IMR-90 (cell line): Measurements from ENCODE around the gene TIA1. TPM values are rescaled to one million over a fixed set of nuclear protein-coding genes. Genes with fewer than 3 reads are reported as not detected.
"Not testable (repeated sequence)": the region's sequence is repeated elsewhere in the genome, so short reads cannot be mapped to it uniquely, and the experiment has no call there.

Source experiments
- ATAC-seq: fragments of 200-7000 bp; cut with Tn5 transposase; 2 replicates; pipeline ENCODE4 v1.9.1; 2020; ENCODE audit warnings: low read depth, mild to moderate bottlenecking, moderate library complexity
- BruUV-seq: library from RNA; stranded (reverse); fragments of 400-500 nt; replicated peaks from 2 replicates; lab custom pipeline; 2021; lab: Mats Ljungman, UMichigan
- CTCF ChIA-PET: fragments of 300-600 bp; formaldehyde crosslinking; extraction: SDS; loops from one replicate; lab custom pipeline; 2021; ENCODE audit warnings: antibody characterized with exemption; lab: Yijun Ruan, JAX
- POLR2A ChIA-PET: fragments of 300-600 bp; sonication (Branson Sonifier 250); formaldehyde crosslinking; loops from one replicate; lab custom pipeline; 2022; ENCODE audit warnings: antibody characterized with exemption; ENCODE audit not compliant: unreplicated experiment; lab: Charles Lee
- DNase-seq: peaks from one replicate; pipeline ENCODE4 v3.0.0; 2013
- H2AFZ ChIP-seq: replicated peaks from 2 replicates; pipeline ENCODE3; 2013; ENCODE audit warnings: low read length, mild to moderate bottlenecking; ENCODE audit not compliant: poor library complexity
- H2AK5ac ChIP-seq: 2 replicates; pipeline ENCODE4 v1.6.1; 2013; ENCODE audit warnings: low read depth, low read length, inconsistent platforms
- H2AK9ac ChIP-seq: replicated peaks from 2 replicates; pipeline ENCODE3; 2013; ENCODE audit warnings: mild to moderate bottlenecking, low read depth, low read length, moderate library complexity; ENCODE audit not compliant: poor library complexity
- H2BK120ac ChIP-seq: 2 replicates; pipeline ENCODE4 v1.6.1; 2013; ENCODE audit warnings: low read depth, low read length, inconsistent platforms
- H2BK15ac ChIP-seq: 3 replicates; pipeline ENCODE4 v1.6.1; 2013; ENCODE audit warnings: low read depth, low read length, inconsistent platforms
- H2BK20ac ChIP-seq: 2 replicates; pipeline ENCODE4 v1.6.1; 2013; ENCODE audit warnings: low read depth, mild to moderate bottlenecking, inconsistent platforms, low read length, moderate library complexity
- H2BK5ac ChIP-seq: 2 replicates; pipeline ENCODE4 v1.6.1; 2013; ENCODE audit warnings: mild to moderate bottlenecking, low read depth, low read length, inconsistent platforms; ENCODE audit not compliant: poor library complexity, severe bottlenecking
- H3K14ac ChIP-seq: replicated peaks from 2 replicates; pipeline ENCODE4 v1.6.1; 2013; ENCODE audit warnings: low read depth, low read length, inconsistent platforms
- H3K18ac ChIP-seq: 2 replicates; pipeline ENCODE4 v1.6.1; 2013; ENCODE audit warnings: low read depth, low read length, control low read depth
- H3K23ac ChIP-seq: 2 replicates; pipeline ENCODE4 v1.6.1; 2013; ENCODE audit warnings: low read depth, low read length, inconsistent platforms
- H3K27ac ChIP-seq: 2 replicates; pipeline ENCODE4 v1.5.1; 2013; ENCODE audit warnings: mild to moderate bottlenecking, control low read depth, low read length; ENCODE audit not compliant: insufficient read depth
- H3K27me3 ChIP-seq: 2 replicates; pipeline ENCODE4 v1.6.1; 2013; ENCODE audit warnings: low read length; ENCODE audit not compliant: control insufficient read depth, insufficient read depth
- H3K36me3 ChIP-seq: 2 replicates; pipeline ENCODE4 v1.6.1; 2013; ENCODE audit warnings: low read length, mixed read lengths; ENCODE audit not compliant: control insufficient read depth, insufficient read depth
- H3K4ac ChIP-seq: 2 replicates; pipeline ENCODE4 v1.6.1; 2013; ENCODE audit warnings: low read depth, low read length, inconsistent platforms
- H3K4me1 ChIP-seq: 2 replicates; pipeline ENCODE4 v1.6.1; 2013; ENCODE audit warnings: low read length, mixed read lengths; ENCODE audit not compliant: control insufficient read depth, insufficient read depth
- H3K4me2 ChIP-seq: 2 replicates; pipeline ENCODE4 v1.6.1; 2013; ENCODE audit warnings: low read depth, mild to moderate bottlenecking, control low read depth, low read length, moderate library complexity
- H3K4me3 ChIP-seq: 2 replicates; pipeline ENCODE4 v1.5.1; 2013; ENCODE audit warnings: low read depth, mild to moderate bottlenecking, control low read depth, low read length, moderate library complexity; ENCODE audit not compliant: insufficient read depth
- H3K56ac ChIP-seq: 2 replicates; pipeline ENCODE4 v1.6.1; 2013; ENCODE audit warnings: low read length, inconsistent platforms; ENCODE audit not compliant: insufficient read depth; ENCODE audit errors: extremely low read depth
- H3K79me1 ChIP-seq, 2 experiments: 2 replicates each; pipeline ENCODE4 v1.6.1; 2013; ENCODE audit warnings: low read length in 2 of 2, inconsistent platforms in 1 of 2, low read depth in 1 of 2
- H3K9ac ChIP-seq: 2 replicates; pipeline ENCODE4 v1.6.1; 2013; ENCODE audit warnings: low read depth, low read length, control low read depth
- H3K9me1 ChIP-seq: 2 replicates; pipeline ENCODE4 v1.6.1; 2013; ENCODE audit warnings: low read length, inconsistent platforms; ENCODE audit not compliant: insufficient read depth
- H3K9me3 ChIP-seq: 2 replicates; pipeline ENCODE4 v1.6.1; 2013; ENCODE audit warnings: low read length; ENCODE audit not compliant: control insufficient read depth, insufficient read depth
- H4K20me1 ChIP-seq: 2 replicates; pipeline ENCODE4 v1.6.1; 2013; ENCODE audit warnings: low read length, inconsistent platforms; ENCODE audit not compliant: insufficient read depth
- H4K5ac ChIP-seq: 2 replicates; pipeline ENCODE4 v1.6.1; 2013; ENCODE audit warnings: mild to moderate bottlenecking, low read depth, low read length, control low read depth
- H4K8ac ChIP-seq, 2 experiments: 2 replicates each; pipeline ENCODE4 v1.6.1; 2013; ENCODE audit warnings: low read depth in 2 of 2, low read length in 2 of 2, control low read depth in 1 of 2, inconsistent platforms in 1 of 2
- H4K91ac ChIP-seq: 2 replicates; pipeline ENCODE4 v1.6.1; 2013; ENCODE audit warnings: low read depth, low read length, inconsistent platforms; ENCODE audit not compliant: insufficient read depth
- WGBS, 2 experiments: methylation state at CpG; one replicate each; pipeline versions ENCODE4 v1.1.5 to v1.1.7; 2013; ENCODE audit warnings: missing lambda C conversion rate in 2 of 2; ENCODE audit not compliant: insufficient read length in 1 of 2; ENCODE audit errors: extremely low coverage in 2 of 2; 5-methylcytosine and 5-hydroxymethylcytosine counted together
- dilution Hi-C: fragments of 300-500 bp; cut with HindIII; formaldehyde crosslinking; loops from one replicate; pipeline ENCODE4 v1.14.3; 2018; ENCODE audit warnings: low sequenced_read_pairs; ENCODE audit not compliant: unreplicated experiment
- in situ Hi-C: fragments of 300-500 bp; cut with MboI; formaldehyde crosslinking; loops from 3 replicates; pipeline ENCODE4 v1.14.3; 2019; ENCODE audit warnings: low sequenced_read_pairs, inconsistent platforms, mixed read lengths
- intact Hi-C: fragments of 100-400 bp; cut with micrococcal nuclease; formaldehyde crosslinking; loops from 2 replicates; pipeline ENCODE4 v1.10.0; 2022
- polyA plus RNA-seq, 3 experiments: library from polyadenylated mRNA; depleted of rRNA; stranded (reverse); fragments of >200 nt; gene quantifications; 2 replicates each; pipeline ENCODE4 v1.2.3, GENCODE V29; 2012; ENCODE audit warnings: low replicate concordance in 1 of 3
- total RNA-seq: library from RNA; depleted of rRNA; stranded (reverse); fragments of >200 nt; gene quantifications from 2 replicates; pipeline ENCODE4 v1.2.3, GENCODE V29; 2012

The TIA1 gene
- total and polyA plus RNA-seq, 2 of the 4 experiments (the other 2 are of a cell fraction): 72.7 to 103 TPM

DNA sequence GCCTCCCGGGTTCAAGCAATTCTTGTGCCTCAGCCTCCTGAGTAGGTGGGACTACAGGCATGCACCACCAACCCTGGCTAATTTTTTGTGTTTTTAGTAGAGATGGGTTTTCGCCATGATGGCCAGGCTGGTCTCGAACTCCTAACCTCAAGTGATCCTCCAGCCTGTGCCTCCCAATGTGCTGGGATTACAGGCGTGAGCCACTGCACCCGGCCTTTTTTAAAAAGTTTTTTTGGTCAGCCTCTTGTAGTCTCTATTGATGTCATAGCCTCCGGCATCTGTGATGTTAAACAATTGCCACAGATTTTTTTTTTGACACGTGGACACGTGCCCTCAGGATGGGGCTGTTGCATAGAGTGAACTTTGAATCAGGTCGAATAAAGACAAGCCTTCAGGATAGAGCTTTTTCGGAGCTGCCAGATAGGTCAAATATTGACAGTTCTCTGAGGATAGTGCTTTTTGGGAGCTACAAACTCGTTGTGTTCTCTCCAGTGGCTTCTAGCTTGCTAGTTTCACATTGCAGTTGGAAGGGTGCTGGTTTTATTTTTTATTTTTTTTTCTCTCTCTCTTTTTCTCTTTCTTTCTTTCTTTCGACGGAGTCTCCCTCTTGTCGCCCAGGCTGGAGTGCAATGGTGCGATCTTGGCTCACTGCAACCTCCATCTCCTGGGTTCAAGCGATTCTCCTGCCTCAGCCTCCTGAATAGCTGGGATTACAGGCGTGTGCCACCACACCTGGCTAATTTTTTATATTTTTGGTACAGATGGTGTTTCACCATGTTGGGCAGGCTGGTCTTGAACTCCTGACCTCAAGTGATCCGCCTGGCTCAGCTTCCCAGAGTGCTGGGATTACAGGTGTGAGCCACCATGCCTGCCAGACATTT lies 21.2 kb upstream of the TIA1 start:
- ATAC-seq, H2AK9ac ChIP-seq, dilution Hi-C loops, H3K27ac ChIP-seq, DNase-seq, H3K9me1 ChIP-seq, CTCF ChIA-PET, H4K20me1 ChIP-seq, H3K18ac ChIP-seq, H4K91ac ChIP-seq, H3K23ac ChIP-seq, H4K8ac ChIP-seq, H2AFZ ChIP-seq, H2AK5ac ChIP-seq, in situ Hi-C loops, H3K14ac ChIP-seq, H3K4me3 ChIP-seq, POLR2A ChIA-PET, intact Hi-C loops, H3K9ac ChIP-seq, BruUV-seq, H3K27me3 ChIP-seq, H2BK20ac ChIP-seq, H3K4ac ChIP-seq, H2BK15ac ChIP-seq, H3K4me2 ChIP-seq, H3K79me1 ChIP-seq, H2BK5ac ChIP-seq, H3K4me1 ChIP-seq, H2BK120ac ChIP-seq, H3K9me3 ChIP-seq, H4K5ac ChIP-seq, H3K56ac ChIP-seq: not testable (repeated sequence)
- WGBS, 2 experiments: 90% methylated on average over 3 of the region's 18 CpGs; no CpG with 5 or more reads in 1 of the 2 experiments
- peaks cover 16% of the 10 kb centered on the region for H3K36me3 ChIP-seq

DNA sequence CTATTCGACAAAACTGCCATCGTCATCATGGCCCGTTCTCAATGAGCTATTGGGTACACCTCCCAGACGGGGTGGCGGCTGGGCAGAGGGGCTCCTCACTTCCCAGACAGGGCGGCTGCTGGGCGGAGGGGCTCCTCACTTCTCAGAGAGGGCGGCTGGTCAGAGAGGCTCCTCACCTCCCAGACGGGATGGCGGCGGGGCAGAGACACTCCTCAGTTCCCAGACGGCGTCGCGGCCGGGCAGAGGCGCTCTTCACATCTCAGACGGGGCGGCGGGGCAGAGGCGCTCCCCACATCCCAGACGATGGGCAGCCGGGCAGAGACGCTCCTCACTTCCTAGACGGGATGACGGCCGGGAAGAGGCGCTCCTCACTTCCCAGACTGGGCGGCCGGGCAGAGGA lies 18.5 kb upstream of the TIA1 start:
- H4K20me1 ChIP-seq, intact Hi-C loops, H3K9me1 ChIP-seq, H3K9ac ChIP-seq, H3K18ac ChIP-seq, H2BK15ac ChIP-seq, H3K79me1 ChIP-seq, H2AK5ac ChIP-seq, in situ Hi-C loops, H2AK9ac ChIP-seq, H3K14ac ChIP-seq, H3K23ac ChIP-seq, DNase-seq, H4K91ac ChIP-seq, H3K4me1 ChIP-seq, H3K4me2 ChIP-seq, H3K27me3 ChIP-seq, ATAC-seq, POLR2A ChIA-PET, H4K8ac ChIP-seq, H2BK5ac ChIP-seq, H2AFZ ChIP-seq, H4K5ac ChIP-seq, BruUV-seq, H2BK120ac ChIP-seq, H3K4me3 ChIP-seq, dilution Hi-C loops, CTCF ChIA-PET, H3K4ac ChIP-seq, H2BK20ac ChIP-seq, H3K27ac ChIP-seq, H3K56ac ChIP-seq, H3K9me3 ChIP-seq: not testable (repeated sequence)
- 70% methylated on average over 2 of the region's 30 CpGs; no CpG with 5 or more reads in 1 of the 2 experiments for WGBS, 2 experiments
- peaks cover 15% of the 10 kb centered on the region for H3K36me3 ChIP-seq
